PC-3 (cell line): Measurements from ENCODE around the gene REG4. TPM values are rescaled to one million over a fixed set of nuclear protein-coding genes. Genes with fewer than 3 reads are reported as not detected.
A peak's percentile ranks its signal among the peaks of the same experiment; 100 is the strongest.

Source experiments
- ATAC-seq: fragments of 200-7000 bp; cut with Tn5 transposase; 2 replicates; pipeline ENCODE4 v1.9.1; 2020; ENCODE audit warnings: mild to moderate bottlenecking, moderate library complexity
- BruUV-seq: library from RNA; stranded (reverse); fragments of 400-500 nt; replicated peaks from 2 replicates; lab custom pipeline; 2021; lab: Mats Ljungman, UMichigan
- CTCF ChIA-PET: fragments of 300-600 bp; sonication (Branson Sonifier 250); formaldehyde crosslinking; loops from one replicate; lab custom pipeline; 2022; ENCODE audit warnings: antibody characterized with exemption; lab: Charles Lee
- POLR2A ChIA-PET: fragments of 300-600 bp; sonication (Branson Sonifier 250); formaldehyde crosslinking; loops from one replicate; lab custom pipeline; 2022; ENCODE audit warnings: antibody characterized with exemption; ENCODE audit not compliant: unreplicated experiment; lab: Charles Lee
- DNase-seq: peaks from one replicate; pipeline ENCODE4 v3.0.0-alpha.2; 2015
- H2AFZ ChIP-seq: fragments of 300-600 bp; sonication (generic); 2 replicates; pipeline ENCODE4 v1.6.0; 2016; ENCODE audit warnings: antibody characterized with exemption, low read length
- H3F3A ChIP-seq: fragments of 300-600 bp; sonication (generic); one replicate; pipeline ENCODE4 v1.6.0; 2017; ENCODE audit warnings: antibody characterized with exemption, low read length, control low read depth, mild to moderate bottlenecking; ENCODE audit not compliant: unreplicated experiment
- H3K27ac ChIP-seq: fragments of 300-600 bp; sonication (generic); 2 replicates; pipeline ENCODE4 v1.5.1; 2016; ENCODE audit warnings: mild to moderate bottlenecking, low read length
- H3K27me3 ChIP-seq: fragments of 300-600 bp; sonication (generic); 2 replicates; pipeline ENCODE4 v1.6.1; 2016; ENCODE audit warnings: low read length, mixed read lengths
- H3K36me3 ChIP-seq: fragments of 300-600 bp; sonication (generic); 2 replicates; pipeline ENCODE4 v1.6.1; 2016; ENCODE audit warnings: low read depth, mixed run types, low read length, mixed read lengths
- H3K4me1 ChIP-seq: fragments of 300-600 bp; sonication (generic); 2 replicates; pipeline ENCODE4 v1.5.1; 2016; ENCODE audit warnings: low read length; ENCODE audit not compliant: insufficient read depth
- H3K4me2 ChIP-seq: fragments of 300-600 bp; sonication (generic); 2 replicates; pipeline ENCODE4 v1.6.0; 2016; ENCODE audit warnings: low read length
- H3K4me3 ChIP-seq: fragments of 300-600 bp; sonication (generic); 2 replicates; pipeline ENCODE4 v1.5.1; 2016; ENCODE audit warnings: mild to moderate bottlenecking, low read length, mixed read lengths
- H3K79me2 ChIP-seq: fragments of 300-600 bp; sonication (generic); 2 replicates; pipeline ENCODE4 v1.6.1; 2017; ENCODE audit warnings: low read length, mixed read lengths
- H3K9ac ChIP-seq: fragments of 300-600 bp; sonication (generic); 2 replicates; pipeline ENCODE4 v1.6.0; 2016; ENCODE audit warnings: mild to moderate bottlenecking, low read length
- H3K9me2 ChIP-seq: fragments of 300-600 bp; sonication (generic); replicated peaks from 2 replicates; pipeline ENCODE4 v1.6.1; 2016; ENCODE audit warnings: mixed run types, low read length, mixed read lengths
- H3K9me3 ChIP-seq: fragments of 300-600 bp; sonication (generic); 2 replicates; pipeline ENCODE4 v1.6.1; 2016; ENCODE audit warnings: low read length, mixed read lengths
- H4K20me1 ChIP-seq: fragments of 300-600 bp; sonication (generic); 2 replicates; pipeline ENCODE4 v1.6.1; 2016; ENCODE audit warnings: low read length, mixed read lengths
- CTCF ChIP-seq: fragments of 300-600 bp; sonication (generic); conservative IDR thresholded peaks from 2 replicates; pipeline ENCODE4 v1.5.1; 2017; ENCODE audit warnings: antibody characterized with exemption, low read depth, mild to moderate bottlenecking, low read length
- EZH2 ChIP-seq: fragments of 300-600 bp; sonication (generic); IDR thresholded peaks from one replicate; pipeline ENCODE4 v1.6.1; 2017; ENCODE audit warnings: antibody characterized with exemption, mild to moderate bottlenecking, low read length; ENCODE audit not compliant: unreplicated experiment
- EZH2phosphoT487 ChIP-seq: fragments of 300-600 bp; sonication (generic); IDR thresholded peaks from 2 replicates; pipeline ENCODE4 v1.6.1; 2018; ENCODE audit warnings: mild to moderate bottlenecking, antibody characterized with exemption, low read length, borderline replicate concordance
- intact Hi-C: fragments of 100-400 bp; cut with micrococcal nuclease; formaldehyde crosslinking; loops from 2 replicates; pipeline ENCODE4 v1.9.0; 2023
- total RNA-seq: library from RNA; depleted of rRNA; stranded (reverse); fragments of >200 nt; gene quantifications from 2 replicates; pipeline ENCODE4 v1.2.3, GENCODE V29; 2014

REG4 gene
- total RNA-seq, 1 experiment from 2014 or later, result 0.87 TPM

- 0 out of 2 replicates have a peak, but pooled peaks cover 2% of the 10 kb centered on the region for H3K9me2 ChIP-seq
- CTCF ChIA-PET, result interaction anchor here (0.6 kb wide), 1 partner anchor 22 kb away, joined by 4 read pairs; no protein-coding TSS in a partner anchor
- no peak overlapping the region for H3K9ac ChIP-seq
- no peak for DNase-seq
- no peaks in the 10 kb centered on the region for H4K20me1 ChIP-seq
- H3K27me3 ChIP-seq, result no peaks in the 10 kb centered on the region
- H3K36me3 ChIP-seq, result no peaks in the 10 kb centered on the region
- no peak overlapping the region for H3K27ac ChIP-seq
- ATAC-seq, result no peak
- H3K79me2 ChIP-seq, result no peaks in the 10 kb centered on the region
- POLR2A ChIA-PET, result no interaction called here
- no peak overlapping the region for H2AFZ ChIP-seq
- H3K4me1 ChIP-seq, result peaks cover 11% of the 10 kb centered on the region
- no peaks in the 10 kb centered on the region for H3K9me3 ChIP-seq
- H3F3A ChIP-seq, result no peaks in the 10 kb centered on the region
- intact Hi-C loops, result no loop called here
- no TSS peak for BruUV-seq
- no peak overlapping the region for H3K4me3 ChIP-seq
- no peak overlapping the region for H3K4me2 ChIP-seq
- no peak for TF ChIP-seq EZH2phosphoT487
- no peak for TF ChIP-seq EZH2
- TF ChIP-seq CTCF, result no peak
These were observed 4.7 kb upstream of the REG4 start for GRCh38 chr1:119815928-119816327.

GRCh38 chr1:119815361-119815760, 4.1 kb upstream of the REG4 start:
- DNase-seq, result peak; percentile 12
- ChIA-PET CTCF (interaction anchor here (0.6 kb wide), 1 partner anchor 23 kb away, joined by 4 read pairs; no protein-coding TSS in a partner anchor), POLR2A (no interaction called here)

More at GRCh38 chr1:119815361-119815760, 4.1 kb upstream of the REG4 start:
- intact Hi-C loops, result no loop called here
- Histone ChIP-seq H3K9me3 (no peaks in the 10 kb centered on the region), H3K9ac (no peak overlapping the region), H3K9me2 (0 out of 2 replicates have a peak, but pooled peaks cover 2% of the 10 kb centered on the region), H3K4me2 (no peak overlapping the region), H3K4me3 (no peak overlapping the region), H3K27ac (no peak overlapping the region), H3K27me3 (no peaks in the 10 kb centered on the region), H3K4me1 (peaks cover 11% of the 10 kb centered on the region), H3K36me3 (no peaks in the 10 kb centered on the region), H4K20me1 (no peaks in the 10 kb centered on the region), H2AFZ (no peak overlapping the region), H3F3A (no peaks in the 10 kb centered on the region), H3K79me2 (no peaks in the 10 kb centered on the region)
- ATAC-seq, result no peak
- TF ChIP-seq CTCF (no peak), EZH2 (no peak), EZH2phosphoT487 (no peak)
- BruUV-seq, result no TSS peak
